Mesendoderm (in vitro differentiated cells): Measurements from ENCODE around the gene GUK1.
A peak's percentile ranks its signal among the peaks of the same experiment; 100 is the strongest.

ENCODE experiments used
- DNase-seq: peaks from one replicate; pipeline ENCODE4 v3.0.0; 2013
- H2AK5ac ChIP-seq: 2 replicates; pipeline ENCODE4 v1.6.1; 2013; ENCODE audit warnings: low read length, inconsistent platforms
- H2BK120ac ChIP-seq: 2 replicates; pipeline ENCODE4 v1.6.1; 2013; ENCODE audit warnings: low read depth, mild to moderate bottlenecking, low read length, moderate library complexity, mixed read lengths
- H2BK15ac ChIP-seq: replicated peaks from 2 replicates; pipeline ENCODE4 v1.6.1; 2013; ENCODE audit warnings: low read depth, mild to moderate bottlenecking, moderate library complexity
- H2BK5ac ChIP-seq: 2 replicates; pipeline ENCODE4 v1.6.1; 2013; ENCODE audit warnings: low read length, inconsistent platforms
- H3K18ac ChIP-seq: 2 replicates; pipeline ENCODE4 v1.6.1; 2013; ENCODE audit warnings: mild to moderate bottlenecking, low read length, mixed read lengths
- H3K23ac ChIP-seq: one replicate; pipeline ENCODE4 v1.6.1; 2013; ENCODE audit warnings: low read length
- H3K27ac ChIP-seq: 2 replicates; pipeline ENCODE4 v1.5.1; 2013; ENCODE audit warnings: low read depth, mild to moderate bottlenecking, inconsistent platforms, low read length, moderate library complexity
- H3K27me3 ChIP-seq: 2 replicates; pipeline ENCODE4 v1.6.1; 2013; ENCODE audit warnings: low read length, control low read depth, mild to moderate bottlenecking, inconsistent platforms; ENCODE audit not compliant: insufficient read depth, poor library complexity
- H3K36me3 ChIP-seq: 2 replicates; pipeline ENCODE4 v1.6.1; 2013; ENCODE audit warnings: low read length, inconsistent platforms; ENCODE audit not compliant: control insufficient read depth, insufficient read depth
- H3K4ac ChIP-seq: one replicate; pipeline ENCODE4 v1.6.1; 2013; ENCODE audit warnings: low read depth, mild to moderate bottlenecking, low read length, moderate library complexity
- H3K4me1 ChIP-seq: 2 replicates; pipeline ENCODE4 v1.6.1; 2013; ENCODE audit warnings: low read depth, low read length, inconsistent platforms; ENCODE audit not compliant: control insufficient read depth
- H3K4me2 ChIP-seq: 2 replicates; pipeline ENCODE4 v1.6.1; 2013; ENCODE audit warnings: low read length
- H3K4me3 ChIP-seq: 2 replicates; pipeline ENCODE4 v1.5.1; 2013; ENCODE audit warnings: mild to moderate bottlenecking, low read length
- H3K56ac ChIP-seq: one replicate; pipeline ENCODE4 v1.6.1; 2013; ENCODE audit warnings: low read length
- H3K79me1 ChIP-seq: 2 replicates; pipeline ENCODE4 v1.6.1; 2013; ENCODE audit warnings: low read length, inconsistent platforms
- H3K79me2 ChIP-seq: 2 replicates; pipeline ENCODE4 v1.6.1; 2013; ENCODE audit warnings: mild to moderate bottlenecking, low read length; ENCODE audit not compliant: control insufficient read depth, insufficient read depth
- H3K9ac ChIP-seq: 2 replicates; pipeline ENCODE4 v1.6.1; 2013; ENCODE audit warnings: low read length, inconsistent platforms
- H4K5ac ChIP-seq: one replicate; pipeline ENCODE4 v1.6.1; 2013; ENCODE audit warnings: low read length
- H4K8ac ChIP-seq: one replicate; pipeline ENCODE4 v1.6.1; 2013; ENCODE audit warnings: low read depth, mild to moderate bottlenecking, control low read depth, low read length, moderate library complexity
- WGBS: extraction: QIAGEN DNeasy Blood & Tissue Kit; methylation state at CpG from one replicate; pipeline ENCODE4 v1.1.7; 2013; ENCODE audit warnings: low lambda C conversion rate, missing lambda C conversion rate; ENCODE audit not compliant: insufficient coverage; ENCODE audit errors: extremely low coverage; 5-methylcytosine and 5-hydroxymethylcytosine counted together

The GUK1 gene

DNA sequence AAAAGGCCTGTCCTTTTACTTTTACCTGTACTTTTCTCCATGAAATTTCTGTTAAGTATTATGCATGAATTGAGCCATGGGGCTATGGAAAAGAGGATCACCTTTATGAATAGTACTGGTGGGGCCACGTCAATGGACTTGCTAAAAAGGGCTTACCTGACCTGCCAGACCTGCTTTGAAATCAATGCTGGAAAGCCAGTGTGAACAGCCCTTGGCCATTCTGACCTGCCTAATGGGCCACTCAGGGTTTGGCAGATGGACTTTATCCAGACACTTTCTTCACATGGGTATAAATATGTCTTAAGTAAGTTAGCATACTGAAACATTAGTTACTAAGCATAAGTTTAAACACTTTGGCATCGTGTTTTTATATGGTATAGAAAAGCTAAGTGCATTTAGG is 8.3 kb upstream of the GUK1 start:
- no peak for DNase-seq
- H3K4me1 ChIP-seq, result no peaks in the 10 kb centered on the region
- H3K4ac ChIP-seq, result no peak overlapping the region
- H2BK15ac ChIP-seq, result no peak overlapping the region
- H4K5ac ChIP-seq, result no peak overlapping the region
- no CpG with 5 or more reads among the region's 2 CpGs for WGBS
- no peak overlapping the region for H3K9ac ChIP-seq
- H2AK5ac ChIP-seq, result no peak overlapping the region
- H3K27me3 ChIP-seq, result peaks cover 7% of the 10 kb centered on the region
- H3K4me2 ChIP-seq, result no peak overlapping the region
- H3K36me3 ChIP-seq, result no peaks in the 10 kb centered on the region
- H3K18ac ChIP-seq, result no peak overlapping the region
- H3K23ac ChIP-seq, result no peak overlapping the region
- no peaks in the 10 kb centered on the region for H3K79me1 ChIP-seq
- no peak overlapping the region for H4K8ac ChIP-seq
- H3K27ac ChIP-seq, result no peak overlapping the region
- H3K4me3 ChIP-seq, result no peak overlapping the region
- H2BK5ac ChIP-seq, result no peak overlapping the region
- no peak overlapping the region for H2BK120ac ChIP-seq
- H3K56ac ChIP-seq, result no peak overlapping the region
- no peaks in the 10 kb centered on the region for H3K79me2 ChIP-seq

DNA sequence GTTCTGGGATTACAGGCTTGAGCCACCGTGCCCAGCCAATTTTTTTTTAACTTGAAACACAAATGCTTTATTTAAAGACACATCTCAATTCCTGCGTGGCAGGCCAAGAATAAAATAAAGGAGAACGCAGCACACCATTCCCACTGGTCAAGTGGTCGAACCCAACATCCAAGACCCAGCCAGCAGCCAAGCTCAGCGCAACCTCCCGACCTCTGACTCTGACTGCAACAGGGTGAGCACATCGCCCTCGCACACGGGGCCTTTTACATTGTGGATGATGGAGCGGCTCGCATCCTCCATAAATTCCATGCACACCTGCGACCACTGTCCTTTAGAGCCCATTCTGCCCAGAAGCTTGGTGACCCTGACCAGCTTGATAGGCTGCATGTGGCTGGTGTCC is 5.5 kb upstream of the GUK1 start:
- Histone ChIP-seq H3K27ac (no peak overlapping the region), H3K36me3 (no peaks in the 10 kb centered on the region), H4K5ac (no peak overlapping the region), H2BK5ac (no peak overlapping the region), H3K23ac (no peak overlapping the region), H3K79me2 (no peaks in the 10 kb centered on the region), H3K4me2 (no peak overlapping the region), H3K4me3 (no peak overlapping the region), H3K27me3 (peaks cover 9% of the 10 kb centered on the region), H3K4ac (no peak overlapping the region), H3K56ac (no peak overlapping the region), H2BK120ac (no peak overlapping the region), H2AK5ac (no peak overlapping the region), H4K8ac (no peak overlapping the region), H3K79me1 (no peaks in the 10 kb centered on the region), H3K18ac (no peak overlapping the region), H3K9ac (no peak overlapping the region), H2BK15ac (no peak overlapping the region), H3K4me1 (no peaks in the 10 kb centered on the region)
- WGBS, result no CpG with 5 or more reads among the region's 12 CpGs
- no peak for DNase-seq

GRCh38 chr1:228136901-228137300 is 3.2 kb upstream of the GUK1 start:
- Histone ChIP-seq H2BK15ac (no peak overlapping the region), H2BK120ac (no peak overlapping the region), H3K18ac (no peak overlapping the region), H3K56ac (no peak overlapping the region), H3K27me3 (peaks cover 9% of the 10 kb centered on the region), H3K23ac (no peak overlapping the region), H3K4me2 (no peak overlapping the region), H3K36me3 (no peaks in the 10 kb centered on the region), H4K8ac (no peak overlapping the region), H3K9ac (no peak overlapping the region), H2AK5ac (no peak overlapping the region), H4K5ac (no peak overlapping the region), H3K27ac (no peak overlapping the region), H3K4me3 (no peak overlapping the region), H3K79me1 (peaks cover 12% of the 10 kb centered on the region), H3K4me1 (no peaks in the 10 kb centered on the region), H2BK5ac (no peak overlapping the region), H3K4ac (no peak overlapping the region), H3K79me2 (peaks cover 13% of the 10 kb centered on the region)
- DNase-seq, result no peak
- WGBS, result no CpG with 5 or more reads among the region's 1 CpG

DNA sequence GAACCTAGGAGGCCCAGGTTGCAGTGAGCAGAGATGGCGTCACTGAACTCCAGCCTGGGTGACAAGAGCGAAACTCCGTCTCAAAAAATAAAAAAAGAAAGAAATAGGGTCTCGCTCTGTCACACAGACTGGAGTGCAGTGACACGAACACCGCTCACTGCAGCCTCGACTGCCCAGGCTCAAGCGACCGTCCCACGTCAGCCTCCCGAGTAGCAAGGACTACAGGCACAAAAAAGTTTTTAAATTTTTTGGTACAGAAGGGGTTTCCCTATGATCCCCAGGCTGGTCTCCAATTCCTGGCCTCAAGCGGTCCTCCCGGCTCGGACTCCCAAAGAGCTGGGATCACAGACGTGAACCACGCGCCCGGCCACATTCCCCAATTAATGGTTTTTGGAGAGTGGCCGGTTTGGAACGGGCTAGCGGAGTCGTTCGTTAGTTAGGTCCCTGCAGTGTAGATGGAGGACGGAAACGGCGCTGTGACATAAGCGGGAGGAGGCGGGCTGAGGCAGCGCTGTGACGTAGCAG is 611 bp upstream of the GUK1 start:
- H3K4ac ChIP-seq, result no peak overlapping the region
- H4K5ac ChIP-seq, result peak overlapping the region; percentile 39
- no peak overlapping the region for H2BK120ac ChIP-seq
- no peak overlapping the region for H2BK5ac ChIP-seq
- peaks cover 36% of the 10 kb centered on the region for H3K79me2 ChIP-seq
- peak overlapping the region; percentile 84 for H3K56ac ChIP-seq
- H3K4me2 ChIP-seq, result peak overlapping the region; percentile 51
- H4K8ac ChIP-seq, result peak overlapping the region; percentile 91
- H3K79me1 ChIP-seq, result peaks cover 32% of the 10 kb centered on the region
- no peak overlapping the region for H3K23ac ChIP-seq
- H3K36me3 ChIP-seq, result no peaks in the 10 kb centered on the region
- no peak overlapping the region for H3K27ac ChIP-seq
- no peaks in the 10 kb centered on the region for H3K4me1 ChIP-seq
- H3K18ac ChIP-seq, result no peak overlapping the region
- WGBS, result no CpG with 5 or more reads among the region's 30 CpGs
- no peak overlapping the region for H2BK15ac ChIP-seq
- peaks cover 9% of the 10 kb centered on the region for H3K27me3 ChIP-seq
- peak overlapping the region; percentile 78 for H3K9ac ChIP-seq
- DNase-seq, result no peak
- H2AK5ac ChIP-seq, result no peak overlapping the region
- peak overlapping the region; percentile 42 for H3K4me3 ChIP-seq

DNA sequence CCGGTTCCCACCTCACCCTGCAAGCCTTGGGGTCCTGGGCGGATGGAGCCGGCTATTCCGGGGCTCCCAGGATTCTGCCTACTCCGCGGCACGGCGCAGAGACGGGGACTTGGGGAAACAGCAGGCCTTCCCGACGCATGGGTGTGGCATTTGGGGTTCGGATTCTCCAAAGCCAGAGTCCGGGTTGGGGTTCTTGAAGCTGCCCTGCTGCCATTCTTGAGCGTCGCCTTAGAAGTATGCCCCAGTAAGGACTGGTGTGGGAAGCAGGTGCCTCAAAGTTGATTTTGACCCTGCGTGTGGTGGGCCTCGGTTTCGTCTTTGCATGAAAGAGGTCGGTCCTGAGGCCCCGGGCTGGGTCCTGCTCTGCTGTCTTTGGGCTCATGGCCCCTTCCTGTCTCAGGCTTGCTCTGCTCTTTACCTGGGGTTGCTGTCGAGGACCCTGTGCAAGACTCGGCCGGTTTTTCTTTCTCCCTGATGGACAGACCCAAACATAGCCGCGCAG is 696 bp downstream of the GUK1 start:
- no peak overlapping the region for H3K23ac ChIP-seq
- H3K4me3 ChIP-seq, result peak overlapping the region; percentile 89
- no peak overlapping the region for H2BK120ac ChIP-seq
- no CpG with 5 or more reads among the region's 25 CpGs for WGBS
- peaks cover 5% of the 10 kb centered on the region for H3K27me3 ChIP-seq
- H3K79me2 ChIP-seq, result peaks cover 36% of the 10 kb centered on the region
- no peaks in the 10 kb centered on the region for H3K36me3 ChIP-seq
- no peak overlapping the region for H4K8ac ChIP-seq
- H4K5ac ChIP-seq, result no peak overlapping the region
- H3K9ac ChIP-seq, result peak overlapping the region; percentile 95
- no peak overlapping the region for H2BK5ac ChIP-seq
- no peak overlapping the region for H3K18ac ChIP-seq
- H3K4me1 ChIP-seq, result no peaks in the 10 kb centered on the region
- H2AK5ac ChIP-seq, result no peak overlapping the region
- peaks cover 37% of the 10 kb centered on the region for H3K79me1 ChIP-seq
- no peak overlapping the region for H2BK15ac ChIP-seq
- H3K4me2 ChIP-seq, result peak overlapping the region; percentile 92
- no peak for DNase-seq
- H3K27ac ChIP-seq, result no peak overlapping the region
- H3K4ac ChIP-seq, result no peak overlapping the region
- H3K56ac ChIP-seq, result peak overlapping the region; percentile 98
